Measurements from ENCODE around the gene RENBP. TPM values are rescaled to one million over a fixed set of nuclear protein-coding genes. Genes with fewer than 3 reads are reported as not detected.

Gene RENBP
- total and polyA plus RNA-seq, 2 of the 13 experiments (the other 11 are each of a cell fraction or from before 2014, with no cell fraction given), result 1.4 to 2.6 TPM

- TF ChIP-seq ARHGAP35 (CRISPR knock-in tag; IDR thresholded peaks at IDR 0.05; ENCODE audit: borderline replicate concordance) (no peak), ZFX (CRISPR knock-in tag; IDR thresholded peaks at IDR 0.05; ENCODE audit: low read depth) (peak; percentile 79), XBP1 (CRISPR knock-in tag; IDR thresholded peaks at IDR 0.05) (no peak), KAT8 (CRISPR knock-in tag; IDR thresholded peaks at IDR 0.05) (peak; percentile 42), HMG20B (CRISPR knock-in tag; conservative IDR thresholded peaks at IDR 0.05) (no peak), FUBP1 (CRISPR knock-in tag; IDR thresholded peaks at IDR 0.05; ENCODE audit: borderline replicate concordance) (no peak), FOXA3 (CRISPR knock-in tag; IDR thresholded peaks at IDR 0.05) (0 out of 2 replicates have a peak, but pooled peaks have one; percentile 24), YEATS2 (CRISPR knock-in tag; IDR thresholded peaks at IDR 0.05; ENCODE audit: borderline replicate concordance) (0 out of 2 replicates have a peak, but pooled peaks have one; percentile 31), RXRB (CRISPR knock-in tag; IDR thresholded peaks at IDR 0.05; ENCODE audit: borderline replicate concordance) (peak; percentile 50; the same call in 1 of the 2 replicates), RBM39 (IDR thresholded peaks at IDR 0.05; ENCODE audit: low read depth, low read length, poor library complexity, severe bottlenecking) (no peak), HDAC1 (CRISPR knock-in tag; IDR thresholded peaks at IDR 0.05) (peak; percentile 57; the same call in 1 of the 2 replicates), POGZ (CRISPR knock-in tag; IDR thresholded peaks at IDR 0.05) (peak; percentile 34; the same call in 1 of the 2 replicates), TEF (CRISPR knock-in tag; IDR thresholded peaks at IDR 0.05) (no peak), ZNF430 (CRISPR knock-in tag; IDR thresholded peaks at IDR 0.05) (0 out of 2 replicates have a peak, but pooled peaks have one; percentile 43), IRF2 (CRISPR knock-in tag; IDR thresholded peaks at IDR 0.05) (peak; percentile 41; the same call in 1 of the 2 replicates), CAMTA2 (CRISPR knock-in tag; IDR thresholded peaks at IDR 0.05; ENCODE audit: borderline replicate concordance) (no peak), HOXA5 (CRISPR knock-in tag; IDR thresholded peaks at IDR 0.05) (no peak), SKI (IDR thresholded peaks at IDR 0.05; ENCODE audit: partially characterized antibody) (peak; percentile 56), HIVEP1 (CRISPR knock-in tag; IDR thresholded peaks at IDR 0.05) (no peak), GFI1 (CRISPR knock-in tag; IDR thresholded peaks at IDR 0.05; ENCODE audit: borderline replicate concordance) (no peak), ZBTB43 (CRISPR knock-in tag; conservative IDR thresholded peaks at IDR 0.05) (peak; percentile 62; the same call in 1 of the 2 replicates), ELK4 (CRISPR knock-in tag; IDR thresholded peaks at IDR 0.05; ENCODE audit: borderline replicate concordance) (no peak), HOXA3 (CRISPR knock-in tag; IDR thresholded peaks at IDR 0.05) (peak; percentile 37; the same call in 1 of the 2 replicates), TEAD3 (CRISPR knock-in tag; optimal IDR thresholded peaks at IDR 0.05; ENCODE audit: borderline replicate concordance) (peak; percentile 35), ZNF552 (CRISPR knock-in tag; IDR thresholded peaks at IDR 0.05; ENCODE audit: borderline replicate concordance) (no peak), KDM2A (CRISPR knock-in tag; IDR thresholded peaks at IDR 0.05; ENCODE audit: borderline replicate concordance, low read depth) (peak; percentile 81)
Observed at GRCh38 chrX:153947009-153947769, 2.7 kb upstream of the RENBP start (continued).

Measured in HepG2 (cell line).